Fibroblast of skin of right quadriceps (primary cell): ENCODE data around the gene RAE1.
"Not testable (repeated sequence)": the region's sequence is repeated elsewhere in the genome, so short reads cannot be mapped to it uniquely, and the experiment has no call there.

Experiments used
- DNase-seq: peaks from one replicate; pipeline ENCODE4 v3.0.0-alpha.2; 2013

RAE1 gene

GRCh38 chr20:57327820-57328219 lies 23.2 kb upstream of the RAE1 start:
- DNase-seq = no peak

GRCh38 chr20:57329608-57330221 lies 21.3 kb upstream of the RAE1 start, which contains the start of gene SPO11:
TSS of gene SPO11 (plus strand) at chr20:57329803. CDS start at chr20:57329868, 65 bp downstream.
- DNase-seq = no peak

GRCh38 chr20:57330998-57331397 lies 20.1 kb upstream of the RAE1 start:
- no peak for DNase-seq

GRCh38 chr20:57332105-57333089 lies 18.7 kb upstream of the RAE1 start:
- no peak for DNase-seq

GRCh38 chr20:57335392-57335791 lies 15.7 kb upstream of the RAE1 start:
- no peak for DNase-seq

DNA sequence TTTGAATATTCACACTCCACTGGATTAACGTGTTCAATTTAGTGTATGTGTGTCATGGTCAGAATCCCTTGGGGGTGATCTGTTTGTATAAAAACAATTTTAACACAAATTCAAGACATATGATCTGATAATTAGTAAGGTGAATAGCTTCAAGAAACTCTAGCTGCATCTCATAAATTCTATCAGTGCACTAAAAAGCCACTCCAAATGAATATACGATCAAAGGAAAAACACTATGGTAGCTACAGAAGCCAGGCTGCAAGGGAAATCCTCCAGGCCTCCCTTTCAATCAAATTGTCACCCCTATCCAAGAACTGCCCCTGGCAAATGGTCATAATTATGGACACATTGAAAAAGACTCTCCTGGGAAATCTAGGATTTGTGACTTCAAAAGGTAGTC lies 9.4 kb upstream of the RAE1 start:
- no peak for DNase-seq

DNA sequence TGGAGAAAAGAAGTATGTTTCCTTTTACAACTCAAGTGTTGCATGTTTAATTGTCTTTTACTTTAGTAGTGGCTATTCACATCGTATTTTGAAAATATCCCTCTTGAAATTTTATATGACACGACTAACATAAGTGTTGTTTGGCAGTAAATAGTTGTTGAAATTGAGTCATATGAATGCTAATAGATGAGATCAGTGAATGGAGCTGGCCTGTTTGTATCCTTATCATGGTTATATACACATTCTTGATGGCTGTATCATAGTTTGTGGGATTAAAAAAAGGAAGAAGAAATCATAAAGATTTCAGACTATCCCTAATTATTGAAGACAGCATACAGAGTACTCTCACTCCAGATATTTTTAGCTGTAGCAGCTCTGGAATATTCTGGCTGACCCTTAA lies 8.2 kb upstream of the RAE1 start:
- DNase-seq = peak; percentile 37

GRCh38 chr20:57346477-57346876 lies 4.6 kb upstream of the RAE1 start:
- peak; percentile 69 for DNase-seq

DNA sequence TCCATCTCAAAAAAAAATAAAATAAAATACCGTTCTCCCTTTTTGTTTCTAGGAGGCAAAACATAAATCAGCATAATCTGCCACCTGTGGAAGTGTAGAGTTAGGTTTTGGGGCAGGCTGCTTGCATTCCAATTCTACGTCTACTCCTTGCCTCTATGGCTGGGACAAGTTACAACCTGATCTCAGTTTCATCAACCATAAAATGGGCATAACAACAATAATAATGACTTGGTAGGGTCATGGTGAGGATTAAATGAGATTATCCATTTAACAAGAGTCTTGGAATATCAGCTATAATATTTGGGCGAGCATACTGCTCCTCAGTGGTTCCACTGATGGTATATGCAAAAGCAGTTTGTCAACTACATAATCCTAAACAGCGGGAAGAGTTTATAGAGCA lies 3.7 kb upstream of the RAE1 start:
- no peak for DNase-seq

- not testable (repeated sequence) for DNase-seq
These were observed 2.7 kb upstream of the RAE1 start for GRCh38 chr20:57348200-57348921.

GRCh38 chr20:57348922-57349574 lies 2.0 kb upstream of the RAE1 start:
- DNase-seq = not testable (repeated sequence)

- DNase-seq = peak; percentile 20
These were observed 859 bp upstream of the RAE1 start for GRCh38 chr20:57350081-57350710.

GRCh38 chr20:57350726-57351041 lies 371 bp upstream of the RAE1 start:
- not testable (repeated sequence) for DNase-seq

DNA sequence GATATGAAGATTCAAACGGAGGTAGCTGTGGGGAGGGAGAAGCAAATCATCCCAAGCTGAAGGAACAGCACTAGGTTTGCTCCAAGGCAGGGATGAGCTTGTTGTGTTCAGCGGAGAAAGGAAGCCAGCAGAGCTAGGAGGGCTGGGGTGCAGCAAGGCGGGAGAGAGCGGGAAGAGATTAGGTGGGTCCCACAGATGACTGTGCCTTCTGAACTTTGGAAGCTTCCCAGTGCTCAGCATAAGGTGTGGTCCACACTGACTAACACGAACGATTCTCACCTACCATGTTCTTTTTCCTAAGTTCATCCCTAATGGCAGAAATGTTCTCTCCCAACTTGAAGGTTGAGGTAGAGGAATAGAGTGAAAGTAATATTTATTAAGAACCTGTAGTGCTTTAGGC lies 1.2 kb downstream of the RAE1 start:
- DNase-seq = no peak

DNA sequence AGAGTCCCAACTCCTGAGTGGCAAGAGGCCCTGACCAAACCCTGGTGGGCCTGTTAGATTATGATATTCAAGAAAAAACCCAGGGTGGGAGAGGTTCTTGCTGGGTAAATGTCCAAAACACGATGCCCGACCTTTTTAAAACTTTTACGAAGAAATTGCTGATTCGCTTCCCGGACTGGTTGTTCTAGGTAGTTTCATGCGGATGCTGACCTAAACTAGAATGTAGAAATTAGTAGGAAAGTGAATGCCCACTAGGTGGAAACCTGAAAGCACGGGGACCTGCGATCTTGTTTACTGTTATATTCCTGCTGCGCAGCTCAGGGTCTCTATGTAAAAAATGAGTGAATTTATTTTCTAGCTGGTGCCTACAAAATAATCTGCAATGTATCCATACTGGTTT lies 2.3 kb downstream of the RAE1 start:
- DNase-seq = no peak

GRCh38 chr20:57361517-57361916 lies 10.5 kb downstream of the RAE1 start:
- peak; percentile 84 for DNase-seq

DNA sequence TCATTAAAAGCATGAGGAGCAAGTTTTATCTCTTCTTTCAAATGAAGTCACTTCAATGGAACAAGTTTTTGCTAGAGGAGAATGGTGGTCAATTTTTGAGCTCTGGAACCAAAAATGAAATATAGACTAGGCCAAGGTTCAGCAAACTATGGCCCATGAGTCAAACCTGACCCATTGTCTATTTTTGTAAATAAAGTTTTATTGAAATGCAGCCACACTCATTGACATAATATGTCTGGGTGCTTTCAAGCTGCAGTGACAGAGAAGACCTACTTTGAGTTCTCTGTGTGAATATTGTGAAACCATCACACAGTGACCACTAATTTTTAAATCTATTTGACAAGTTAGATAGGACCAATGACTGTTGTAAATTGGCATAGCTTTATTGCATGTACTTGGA lies 13.4 kb downstream of the RAE1 start:
- DNase-seq = no peak

DNA sequence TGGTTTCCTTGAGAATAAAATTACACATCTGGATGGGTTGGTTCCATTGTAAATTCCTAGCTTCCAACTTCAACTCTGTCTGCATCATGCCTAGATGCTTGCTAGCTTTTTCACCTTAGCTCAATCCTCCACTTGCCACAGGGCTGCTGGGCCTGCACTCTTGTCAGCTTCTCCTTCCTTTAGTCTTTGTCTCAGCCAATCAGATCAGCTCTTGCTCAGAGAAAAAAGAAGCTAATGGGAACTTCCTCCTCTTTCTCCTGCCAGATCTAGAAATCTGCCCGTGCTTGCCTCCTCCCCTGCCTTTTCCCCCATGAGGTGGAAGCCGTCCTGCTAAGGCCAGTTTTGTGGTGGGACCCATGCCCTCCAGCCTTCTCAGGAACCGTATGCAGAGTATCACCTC lies 18.5 kb downstream of the RAE1 start:
- no peak for DNase-seq

DNA sequence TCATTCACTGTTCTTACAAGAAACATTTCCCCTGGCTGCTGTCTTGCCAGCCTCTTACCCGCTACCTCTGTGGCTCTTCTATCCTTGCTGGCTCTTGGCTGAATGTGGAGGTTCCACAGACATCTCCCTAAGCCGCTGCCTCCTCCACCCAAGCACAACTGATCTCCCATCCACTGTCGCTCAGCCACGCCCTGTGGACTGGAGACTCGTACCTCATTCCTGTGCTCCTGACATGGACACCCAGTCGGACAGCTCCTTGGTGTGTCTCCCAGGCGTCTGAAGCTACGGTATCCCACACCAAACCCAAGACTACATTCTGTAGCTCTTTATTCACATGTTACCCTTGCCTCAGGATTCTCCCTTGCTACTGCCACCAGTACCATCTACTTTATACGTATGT lies 19.3 kb downstream of the RAE1 start:
- DNase-seq = no peak

- DNase-seq = no peak
These were observed 20.3 kb downstream of the RAE1 start for GRCh38 chr20:57371363-57371762.

DNA sequence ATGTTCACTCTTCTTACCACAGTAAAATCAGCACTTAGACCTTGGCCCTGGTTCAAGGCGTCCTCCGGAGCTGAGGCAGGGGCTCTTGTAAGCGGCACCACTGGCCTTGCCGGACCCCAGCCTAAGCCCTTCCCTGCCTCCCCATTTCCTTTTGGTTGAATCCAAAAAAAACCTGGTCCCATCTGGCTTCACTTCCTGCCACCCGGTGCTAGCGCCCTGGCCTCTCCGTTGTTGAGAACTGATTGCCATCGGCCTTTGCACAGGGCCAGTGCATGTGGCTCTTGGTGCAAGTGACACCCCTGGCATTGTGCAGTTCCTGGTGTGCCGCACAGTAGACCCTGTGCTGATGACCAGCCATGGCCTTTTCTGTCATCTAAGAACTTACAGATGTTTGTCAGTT lies 21.1 kb downstream of the RAE1 start:
- no peak for DNase-seq

DNA sequence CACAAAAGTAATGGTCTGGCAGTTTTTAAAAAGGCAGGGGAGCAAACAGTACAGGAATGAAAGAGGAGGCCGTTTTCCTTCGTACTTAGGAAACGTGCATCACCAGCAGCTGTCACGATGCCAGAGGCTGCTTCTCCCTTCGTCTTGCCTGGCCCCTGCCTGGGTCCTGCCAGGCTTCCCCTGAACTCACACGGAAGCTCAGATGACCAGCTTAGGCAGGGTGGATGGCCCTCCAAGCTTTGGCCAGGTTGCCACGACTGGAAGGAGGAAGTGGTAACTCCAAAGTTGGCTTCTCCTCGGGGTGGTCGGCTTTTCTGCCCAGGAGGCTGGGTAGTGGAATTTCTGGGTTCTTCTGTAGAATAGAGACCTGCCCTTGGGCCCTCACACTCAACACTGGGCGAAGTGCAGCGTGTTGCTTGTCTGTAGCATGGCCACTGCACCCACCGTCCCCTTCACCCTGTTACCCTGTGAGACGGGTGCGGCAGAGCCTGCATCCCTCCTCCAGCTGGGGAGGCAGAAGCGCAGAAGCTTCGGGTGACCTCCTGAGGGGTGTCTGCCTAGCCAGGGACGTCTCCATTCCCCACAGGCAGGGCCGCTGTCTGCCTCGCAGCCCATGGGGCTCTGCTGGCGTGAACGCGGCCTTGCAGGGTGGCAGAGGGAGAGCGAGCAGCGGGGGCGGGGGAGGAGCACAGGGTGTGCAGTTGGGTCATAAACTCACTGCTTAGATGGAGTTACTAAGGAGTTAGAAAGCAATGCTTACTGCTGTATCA lies 21.7 kb downstream of the RAE1 start:
- no peak for DNase-seq
